MG63 (cell line): Measurements from ENCODE around the gene TP53I13. TPM values are rescaled to one million over a fixed set of nuclear protein-coding genes. Genes with fewer than 3 reads are reported as not detected.

Experiments used
- DNase-seq: peaks from one replicate; pipeline ENCODE4 v3.0.0-alpha.2; 2020
- H3K27me3 ChIP-seq: fragments of 250-450 bp; sonication (Bioruptor Pico); 2 replicates; pipeline ENCODE4 v1.5.1; 2020; ENCODE audit warnings: mild to moderate bottlenecking, moderate library complexity
- H3K36me3 ChIP-seq: fragments of 250-450 bp; sonication (Bioruptor Pico); 2 replicates; pipeline ENCODE4 v1.5.1; 2020; ENCODE audit warnings: mild to moderate bottlenecking, moderate library complexity
- H3K4me3 ChIP-seq: fragments of 250-450 bp; sonication (Bioruptor Pico); 2 replicates; pipeline ENCODE4 v1.5.1; 2020; ENCODE audit warnings: mild to moderate bottlenecking, moderate library complexity
- H3K9me3 ChIP-seq: fragments of 250-450 bp; sonication (Bioruptor Pico); 2 replicates; pipeline ENCODE4 v1.5.1; 2020; ENCODE audit warnings: mild to moderate bottlenecking, moderate library complexity
- total RNA-seq: library from RNA; depleted of rRNA; stranded (reverse); fragments of >200 nt; shearing (Covaris generic); gene quantifications from 2 replicates; pipeline ENCODE4 v1.2.3, GENCODE V29; 2014; ENCODE audit warnings: low replicate concordance; rRNA removed

TP53I13 gene
- total RNA-seq, 1 experiment from 2014 or later, result 48.8 TPM

- no peaks in the 10 kb centered on the region for H3K9me3 ChIP-seq
- H3K36me3 ChIP-seq, result no peaks in the 10 kb centered on the region
- no peaks in the 10 kb centered on the region for H3K27me3 ChIP-seq
- H3K4me3 ChIP-seq, result peak overlapping the region; percentile 8; the same call in 1 of the 2 replicates
- no peak for DNase-seq
Observed at GRCh38 chr17:29615048-29615385, 46.5 kb downstream of the TP53I13 start.

- no peaks in the 10 kb centered on the region for H3K27me3 ChIP-seq
- H3K9me3 ChIP-seq, result no peaks in the 10 kb centered on the region
- DNase-seq, result peak; percentile 81
- H3K36me3 ChIP-seq, result no peaks in the 10 kb centered on the region
- peak overlapping the region; percentile 8; the same call in 1 of the 2 replicates for H3K4me3 ChIP-seq
Observed at GRCh38 chr17:29615492-29616299, 47.2 kb downstream of the TP53I13 start.

DNA sequence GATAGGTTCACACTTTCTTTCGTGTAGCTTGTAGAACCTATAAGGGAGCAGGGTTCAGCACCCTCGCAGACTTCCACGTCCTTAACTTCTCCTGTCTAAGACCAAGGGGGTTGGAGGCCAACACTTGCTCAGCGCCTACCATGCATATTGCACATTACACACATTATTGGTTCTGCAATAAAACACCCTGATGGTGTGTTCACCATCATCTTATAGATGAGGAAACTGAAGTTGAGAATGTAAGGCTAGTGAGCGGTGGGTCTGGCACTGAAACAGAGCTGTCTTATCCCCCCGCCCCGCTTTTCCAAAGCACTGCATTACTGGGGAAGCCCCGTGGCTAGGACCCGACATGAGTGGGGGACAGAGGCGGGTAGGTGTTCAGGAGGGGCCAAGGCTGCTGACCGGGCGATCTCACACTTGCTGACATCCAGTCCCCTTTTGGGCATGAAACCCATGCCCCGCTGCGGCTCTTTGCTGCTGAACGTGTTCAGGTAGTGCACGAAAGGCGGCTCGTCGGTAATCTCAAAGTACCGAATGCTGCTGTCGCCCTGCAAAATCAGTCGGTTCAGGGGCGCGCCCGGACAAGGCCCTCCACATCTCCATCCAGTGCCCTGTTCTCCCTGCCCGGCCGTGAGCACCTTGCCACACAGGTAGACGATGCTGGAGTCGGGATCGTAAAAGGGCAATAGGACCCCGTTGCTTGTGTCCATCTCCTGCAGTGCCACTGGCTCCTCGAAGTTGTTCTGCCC is 48.0 kb downstream of the TP53I13 start:
- no peak for DNase-seq
- Histone ChIP-seq H3K27me3 (no peaks in the 10 kb centered on the region), H3K36me3 (no peaks in the 10 kb centered on the region), H3K4me3 (no peak overlapping the region), H3K9me3 (no peaks in the 10 kb centered on the region)

DNA sequence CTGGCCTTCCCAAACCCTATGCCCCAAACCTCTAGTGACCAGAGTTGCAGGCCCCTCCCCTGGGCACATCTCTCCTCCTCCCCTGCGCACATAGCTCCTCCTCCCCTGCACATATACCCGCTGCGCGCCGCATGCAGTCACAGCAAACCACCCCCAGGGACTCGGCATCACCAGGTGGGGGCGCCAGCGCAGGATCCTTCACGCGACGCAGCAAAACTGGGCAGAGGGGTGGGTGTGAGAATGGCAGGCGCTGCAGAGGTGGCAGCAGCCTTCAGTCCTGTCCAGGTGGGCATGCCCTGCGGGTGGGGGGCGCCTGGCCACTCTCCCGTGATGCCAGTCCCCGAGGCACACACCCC is 48.6 kb downstream of the TP53I13 start:
- H3K9me3 ChIP-seq, result no peaks in the 10 kb centered on the region
- no peaks in the 10 kb centered on the region for H3K27me3 ChIP-seq
- H3K4me3 ChIP-seq, result no peak overlapping the region
- DNase-seq, result no peak
- no peaks in the 10 kb centered on the region for H3K36me3 ChIP-seq

DNA sequence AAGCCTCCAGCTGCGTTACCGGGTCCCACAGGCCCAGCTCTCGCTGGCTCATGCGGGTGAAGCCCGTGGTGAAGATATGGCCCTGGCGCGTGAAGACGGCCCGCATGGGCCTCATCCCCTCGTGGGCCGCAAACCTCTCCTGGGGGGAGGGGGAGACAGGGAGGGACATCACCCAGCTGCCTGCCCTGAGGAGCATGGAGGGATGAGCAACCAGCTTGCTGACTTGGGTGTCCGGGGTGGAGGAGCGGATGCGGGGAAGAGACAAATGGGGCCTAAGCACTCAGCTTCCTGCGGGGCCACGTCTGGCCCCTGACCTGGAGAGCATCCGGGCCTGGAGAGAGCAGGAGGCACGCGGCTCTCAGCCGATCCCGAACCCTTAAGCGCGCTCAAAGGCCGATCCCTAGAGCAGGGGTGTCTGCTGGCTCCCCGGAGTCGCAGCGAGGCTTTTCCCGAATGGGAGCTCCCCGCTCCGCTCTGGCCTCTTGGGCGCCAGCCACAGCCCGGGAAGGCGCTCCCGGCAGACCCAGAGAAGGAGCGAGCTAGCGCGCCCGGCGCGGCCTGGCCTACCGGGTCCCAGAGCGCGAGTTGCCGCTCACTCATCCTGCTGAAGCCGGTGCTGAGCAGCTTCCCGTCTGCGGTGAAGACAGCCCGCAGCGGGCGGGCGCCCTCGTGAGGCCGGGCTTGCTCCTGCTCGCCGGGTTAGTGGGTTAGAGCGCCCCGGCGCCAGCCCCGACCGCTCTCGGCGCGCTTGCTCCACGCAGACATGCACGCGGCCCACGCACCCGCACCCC is 49.2 kb downstream of the TP53I13 start:
- Histone ChIP-seq H3K4me3 (no peak overlapping the region), H3K36me3 (no peaks in the 10 kb centered on the region), H3K9me3 (no peaks in the 10 kb centered on the region), H3K27me3 (no peaks in the 10 kb centered on the region)
- no peak for DNase-seq

GRCh38 chr17:29618272-29619065 is 50.0 kb downstream of the TP53I13 start:
- H3K36me3 ChIP-seq, result no peaks in the 10 kb centered on the region
- no peak for DNase-seq
- H3K4me3 ChIP-seq, result no peak overlapping the region
- no peaks in the 10 kb centered on the region for H3K27me3 ChIP-seq
- no peaks in the 10 kb centered on the region for H3K9me3 ChIP-seq

DNA sequence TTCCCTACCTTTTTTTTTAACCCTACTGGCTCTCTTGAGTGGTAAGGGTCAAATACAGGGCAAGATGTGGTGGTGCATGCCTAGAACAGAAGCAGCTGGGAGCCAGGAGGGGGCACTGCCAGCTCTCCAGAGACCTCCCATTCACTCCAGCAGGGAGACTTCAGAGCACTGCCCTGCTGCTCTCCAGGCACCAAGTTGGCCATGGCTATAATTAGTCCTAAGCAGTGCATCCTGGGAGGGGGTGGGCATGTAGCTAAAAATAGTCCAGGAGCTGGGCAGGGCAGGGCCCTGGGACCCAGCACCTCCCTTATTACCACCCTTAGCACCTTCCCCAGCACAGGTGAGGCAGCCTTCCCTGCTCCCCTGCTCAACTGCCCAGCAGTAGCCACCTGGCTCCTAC is 50.8 kb downstream of the TP53I13 start:
- no peaks in the 10 kb centered on the region for H3K9me3 ChIP-seq
- no peaks in the 10 kb centered on the region for H3K36me3 ChIP-seq
- no peaks in the 10 kb centered on the region for H3K27me3 ChIP-seq
- no peak overlapping the region for H3K4me3 ChIP-seq
- DNase-seq, result peak; percentile 34

- Histone ChIP-seq H3K4me3 (no peak overlapping the region), H3K36me3 (no peaks in the 10 kb centered on the region), H3K9me3 (no peaks in the 10 kb centered on the region), H3K27me3 (no peaks in the 10 kb centered on the region)
- peak; percentile 53 for DNase-seq
Observed at GRCh38 chr17:29620271-29620670, 51.8 kb downstream of the TP53I13 start.

GRCh38 chr17:29620779-29621500 is 52.4 kb downstream of the TP53I13 start:
- no peaks in the 10 kb centered on the region for H3K36me3 ChIP-seq
- DNase-seq, result no peak
- H3K4me3 ChIP-seq, result no peak overlapping the region
- H3K27me3 ChIP-seq, result no peaks in the 10 kb centered on the region
- H3K9me3 ChIP-seq, result no peaks in the 10 kb centered on the region

DNA sequence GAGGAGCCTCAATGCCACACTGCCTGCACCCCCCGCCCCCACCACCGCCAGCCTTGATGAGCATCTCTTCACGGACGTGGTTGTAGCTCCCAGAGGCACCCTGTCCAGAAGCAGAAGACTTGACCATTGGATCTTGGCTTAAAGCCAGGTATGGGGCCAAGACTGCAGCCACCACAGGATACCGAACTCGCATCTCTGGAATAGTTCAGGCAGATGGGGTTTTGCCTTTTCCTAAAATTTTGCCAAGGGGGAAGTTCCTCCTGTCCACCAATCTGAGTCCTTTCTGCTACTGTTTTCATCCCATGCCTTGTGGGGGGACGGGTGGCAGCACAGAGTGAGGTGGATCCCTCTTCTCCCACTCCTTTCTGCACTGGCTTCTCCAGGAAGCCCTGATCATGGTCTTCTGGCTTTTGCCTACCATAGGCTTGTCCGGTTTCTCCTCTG is 53.3 kb downstream of the TP53I13 start:
- no peaks in the 10 kb centered on the region for H3K9me3 ChIP-seq
- H3K27me3 ChIP-seq, result no peaks in the 10 kb centered on the region
- H3K4me3 ChIP-seq, result no peak overlapping the region
- no peak for DNase-seq
- H3K36me3 ChIP-seq, result no peaks in the 10 kb centered on the region

Other genes with a start within 250 kb of the TP53I13 start
- 15.7 and 34.6 TPM in 2 replicates for gene TAOK1, start 178.3 kb upstream of the TP53I13 start, total RNA-seq
- gene ABHD15, start 1.7 kb upstream of the TP53I13 start, total RNA-seq, result 7.8 and 8.9 TPM in 2 replicates
- 17.1 and 36.4 TPM in 2 replicates for gene GIT1, start 20.9 kb downstream of the TP53I13 start, total RNA-seq
- 12.1 and 15.7 TPM in 2 replicates for gene ANKRD13B, start 24.4 kb downstream of the TP53I13 start, total RNA-seq
- gene CORO6, start 54.2 kb downstream of the TP53I13 start, total RNA-seq, result 1.2 TPM in 1 of 2 replicates, not detected in the other